GM18951 (cell line): ENCODE results near the gene RPF1.
"Not testable (repeated sequence)": the region's sequence is repeated elsewhere in the genome, so short reads cannot be mapped to it uniquely, and the experiment has no call there.

Experiments
- POLR2A ChIP-seq: IDR thresholded peaks from 4 replicates; pipeline ENCODE4 v1.6.1; 2011; ENCODE audit warnings: mild to moderate bottlenecking; ENCODE audit not compliant: insufficient read length, insufficient read depth; ENCODE audit errors: extremely low read depth
- in situ Hi-C: fragments of 300-500 bp; cut with MboI; formaldehyde crosslinking; loops from one replicate; pipeline ENCODE4 v1.12.0; 2022; ENCODE audit warnings: low sequenced_read_pairs, mixed read lengths, inconsistent platforms; ENCODE audit not compliant: unreplicated experiment

RPF1 gene

GRCh38 chr1:84504580-84505492 lies 25.8 kb downstream of the RPF1 start:
- no peak for TF ChIP-seq POLR2A
- in situ Hi-C loops = no loop called here

- no peak for TF ChIP-seq POLR2A
- in situ Hi-C loops = no loop called here
Measured at GRCh38 chr1:84505493-84506001, 26.5 kb downstream of the RPF1 start.

GRCh38 chr1:84506002-84506728 lies 27.1 kb downstream of the RPF1 start, which contains the start of the genes GNG5 and SPATA1:
Gene GNG5, minus strand, starts transcription at chr1:84506581. Its CDS starts 490 bp downstream, at chr1:84506091.
Gene SPATA1, plus strand, starts transcription at chr1:84506386. Its CDS starts 9,974 bp downstream, at chr1:84516360.
- TF ChIP-seq POLR2A = peak; percentile 79

GRCh38 chr1:84506729-84507453 lies 27.8 kb downstream of the RPF1 start:
- in situ Hi-C loops = no loop called here
- TF ChIP-seq POLR2A = no peak

More at GRCh38 chr1:84506002-84506728, 27.1 kb downstream of the RPF1 start, which contains the start of the genes GNG5 and SPATA1:
- in situ Hi-C loops = no loop called here

- in situ Hi-C loops = not testable (repeated sequence)
Measured at GRCh38 chr1:84507887-84508286, 28.8 kb downstream of the RPF1 start.

GRCh38 chr1:84508510-84508909 lies 29.4 kb downstream of the RPF1 start:
- TF ChIP-seq POLR2A = no peak
- in situ Hi-C loops = no loop called here

GRCh38 chr1:84509029-84509428 lies 30.0 kb downstream of the RPF1 start:
- TF ChIP-seq POLR2A = no peak
- in situ Hi-C loops = no loop called here

GRCh38 chr1:84510165-84510564 lies 31.1 kb downstream of the RPF1 start:
- in situ Hi-C loops = no loop called here

GRCh38 chr1:84510668-84511067 lies 31.6 kb downstream of the RPF1 start:
- in situ Hi-C loops = no loop called here
- TF ChIP-seq POLR2A = no peak

More at GRCh38 chr1:84510165-84510564, 31.1 kb downstream of the RPF1 start:
- TF ChIP-seq POLR2A = no peak

GRCh38 chr1:84524590-84524989 lies 45.5 kb downstream of the RPF1 start:
- no peak for TF ChIP-seq POLR2A
- in situ Hi-C loops = no loop called here

- in situ Hi-C loops = no loop called here
- no peak for TF ChIP-seq POLR2A
Measured at GRCh38 chr1:84525779-84526178, 46.7 kb downstream of the RPF1 start.

- TF ChIP-seq POLR2A = no peak
- in situ Hi-C loops = no loop called here
Measured at GRCh38 chr1:84538599-84538998, 59.5 kb downstream of the RPF1 start.

GRCh38 chr1:84539972-84540371 lies 60.9 kb downstream of the RPF1 start:
- in situ Hi-C loops = no loop called here
- no peak for TF ChIP-seq POLR2A
